ENCODE data around the gene ICAM2. TPM values are rescaled to one million over a fixed set of nuclear protein-coding genes. Genes with fewer than 3 reads are reported as not detected.

Gene ICAM2
- total RNA-seq, 1 experiment from 2014 or later = 2.0 TPM

- H3K36me3 ChIP-seq (ENCODE audit: control insufficient read depth, insufficient read depth, low read length) = peaks cover 2% of the 10 kb centered on the region; the same call in 1 of the 2 replicates
- intact Hi-C loops (cut with micrococcal nuclease; ENCODE audit: unreplicated experiment) = no loop called here
Measured at GRCh38 chr17:64055183-64056142, 35.0 kb upstream of the ICAM2 start.

GRCh38 chr17:64054304-64054703 lies 33.9 kb upstream of the ICAM2 start:
- BruUV-seq (replicated peaks) = no TSS peak
- DNase-seq = no peak
- peaks cover 13% of the 10 kb centered on the region; the same call in 1 of the 2 replicates for H3K4me1 ChIP-seq
- H3K27me3 Mint-ChIP-seq (ENCODE audit: insufficient read depth, unreplicated experiment) = no peaks in the 10 kb centered on the region
- H3K9me3 ChIP-seq = no peaks in the 10 kb centered on the region
- no peaks in the 10 kb centered on the region for H3K9me3 Mint-ChIP-seq (ENCODE audit: unreplicated experiment)
- CTCF ChIA-PET = interaction anchor here (0.6 to 1.3 kb wide), 2 partner anchors 9 to 25 kb away, joined by 3 to 5 read pairs; no protein-coding TSS in a partner anchor
- peaks cover 6% of the 10 kb centered on the region for H3K4me1 Mint-ChIP-seq (ENCODE audit: low read depth, unreplicated experiment)
- no peak overlapping the region for H3K27ac Mint-ChIP-seq (ENCODE audit: unreplicated experiment)
- H3K36me3 ChIP-seq (ENCODE audit: control insufficient read depth, insufficient read depth, low read length) = peaks cover 2% of the 10 kb centered on the region; the same call in 1 of the 2 replicates
- H3K36me3 Mint-ChIP-seq (ENCODE audit: insufficient read depth, unreplicated experiment) = peaks cover 24% of the 10 kb centered on the region
- no peak overlapping the region for H3K4me3 Mint-ChIP-seq (ENCODE audit: unreplicated experiment)
- intact Hi-C loops (cut with micrococcal nuclease; ENCODE audit: unreplicated experiment) = no loop called here
- H3K4me3 ChIP-seq (ENCODE audit: low read depth, low read length) = no peak overlapping the region
- POLR2A ChIA-PET = no interaction called here
- no peak for TF ChIP-seq CTCF (IDR thresholded peaks at IDR 0.05; ENCODE audit: insufficient read depth in 1 of 2, low read depth in 1 of 2, low read length in 1 of 2, severe bottlenecking in 1 of 2, unreplicated experiment in 1 of 2)
- H3K27me3 ChIP-seq (replicated peaks; ENCODE audit: control insufficient read depth, insufficient read depth, low read length) = no peaks in the 10 kb centered on the region

More at GRCh38 chr17:64055183-64056142, 35.0 kb upstream of the ICAM2 start:
- no peak overlapping the region for H3K27ac Mint-ChIP-seq (ENCODE audit: unreplicated experiment)
- DNase-seq = no peak
- no peak overlapping the region for H3K4me3 Mint-ChIP-seq (ENCODE audit: unreplicated experiment)
- no peaks in the 10 kb centered on the region for H3K9me3 Mint-ChIP-seq (ENCODE audit: unreplicated experiment)
- peaks cover 28% of the 10 kb centered on the region for H3K36me3 Mint-ChIP-seq (ENCODE audit: insufficient read depth, unreplicated experiment)
- peaks cover 15% of the 10 kb centered on the region for H3K4me1 Mint-ChIP-seq (ENCODE audit: low read depth, unreplicated experiment)
- no TSS peak for BruUV-seq (replicated peaks)
- CTCF ChIA-PET = interaction anchor here (0.6 to 2.7 kb wide), 3 partner anchors 19 to 78 kb away, joined by 3 to 23 read pairs (median 3); partner anchors contain the start of gene ERN1
- no peaks in the 10 kb centered on the region for H3K9me3 ChIP-seq
- peaks cover 13% of the 10 kb centered on the region; the same call in 1 of the 2 replicates for H3K4me1 ChIP-seq
- POLR2A ChIA-PET = no interaction called here
- no peaks in the 10 kb centered on the region for H3K27me3 Mint-ChIP-seq (ENCODE audit: insufficient read depth, unreplicated experiment)
- TF ChIP-seq CTCF (IDR thresholded peaks at IDR 0.05; ENCODE audit: insufficient read depth in 1 of 2, low read depth in 1 of 2, low read length in 1 of 2, severe bottlenecking in 1 of 2, unreplicated experiment in 1 of 2) = no peak
- H3K4me3 ChIP-seq (ENCODE audit: low read depth, low read length) = no peak overlapping the region
- H3K27me3 ChIP-seq (replicated peaks; ENCODE audit: control insufficient read depth, insufficient read depth, low read length) = no peaks in the 10 kb centered on the region

- POLR2A ChIA-PET = no interaction called here
- no TSS peak for BruUV-seq (replicated peaks)
- intact Hi-C loops (cut with micrococcal nuclease; ENCODE audit: unreplicated experiment) = no loop called here
- Histone ChIP-seq H3K36me3 (ENCODE audit: control insufficient read depth, insufficient read depth, low read length) (peaks cover 2% of the 10 kb centered on the region), H3K4me3 (ENCODE audit: low read depth, low read length) (no peak overlapping the region), H3K4me1 (peaks cover 10% of the 10 kb centered on the region; the same call in 1 of the 2 replicates), H3K27me3 (replicated peaks; ENCODE audit: control insufficient read depth, insufficient read depth, low read length) (no peaks in the 10 kb centered on the region), H3K9me3 (no peaks in the 10 kb centered on the region)
- Mint-ChIP-seq H3K4me1 (ENCODE audit: low read depth, unreplicated experiment) (no peaks in the 10 kb centered on the region), H3K4me3 (ENCODE audit: unreplicated experiment) (no peak overlapping the region), H3K36me3 (ENCODE audit: insufficient read depth, unreplicated experiment) (peaks cover 30% of the 10 kb centered on the region), H3K27ac (ENCODE audit: unreplicated experiment) (no peak overlapping the region), H3K27me3 (ENCODE audit: insufficient read depth, unreplicated experiment) (no peaks in the 10 kb centered on the region), H3K9me3 (ENCODE audit: unreplicated experiment) (no peaks in the 10 kb centered on the region)
- no peak for TF ChIP-seq CTCF (IDR thresholded peaks at IDR 0.05; ENCODE audit: insufficient read depth in 1 of 2, low read depth in 1 of 2, low read length in 1 of 2, severe bottlenecking in 1 of 2, unreplicated experiment in 1 of 2)
- CTCF ChIA-PET = interaction anchor here (1.3 kb wide), 1 partner anchor 11 kb away, joined by 3 read pairs; no protein-coding TSS in a partner anchor
- DNase-seq = no peak
Measured at GRCh38 chr17:64053101-64053500, 32.7 kb upstream of the ICAM2 start.
